ENCODE measurements around the gene IFT20. TPM values are rescaled to one million over a fixed set of nuclear protein-coding genes. Genes with fewer than 3 reads are reported as not detected.

The IFT20 gene
- total and polyA plus RNA-seq, 8 donors: 24.9 to 95.6 (median 50.2) TPM

- H3K4me3 ChIP-seq: no peak overlapping the region
- peak in 1 of 2 donors; percentile 16 for DNase-seq
- TF ChIP-seq CTCF (IDR thresholded peaks at IDR 0.05) (no peak), POLR2A (IDR thresholded peaks at IDR 0.05) (no peak), POLR2AphosphoS5 (IDR thresholded peaks at IDR 0.05) (no peak), EP300 (IDR thresholded peaks at IDR 0.05) (no peak)
- H3K9me3 ChIP-seq: no peaks in the 10 kb centered on the region
- H3K27ac ChIP-seq: peak overlapping the region; percentile 12 to 81 (median 68)
- peaks cover 36 to 63% (median 59%) of the 10 kb centered on the region in 4 donors for H3K36me3 ChIP-seq
- peaks cover 16 to 54% (median 26%) of the 10 kb centered on the region in 4 donors for H3K4me1 ChIP-seq
- 77 to 93% (median 85%) methylated on average over 9 of the region's 9 CpGs for WGBS, 5 donors
- intact Hi-C loops (cut with DNase I; ENCODE audit: low total_unique reads): no loop called here
- H3K27me3 ChIP-seq: no peaks in the 10 kb centered on the region
Observed at GRCh38 chr17:28327031-28327607, 8.2 kb downstream of the IFT20 start.

- Histone ChIP-seq H3K36me3 (peaks cover 31 to 53% (median 50%) of the 10 kb centered on the region in 4 donors), H3K27me3 (no peaks in the 10 kb centered on the region), H3K4me3 (no peak overlapping the region), H3K4me1 (peaks cover 15 to 58% (median 27%) of the 10 kb centered on the region in 4 donors), H3K27ac (peak overlapping the region; percentile 42 to 81 (median 68)), H3K9me3 (no peaks in the 10 kb centered on the region)
- no peak for TF ChIP-seq EP300 (IDR thresholded peaks at IDR 0.05)
- peak in 1 of 3 donors; percentile 36 for TF ChIP-seq POLR2AphosphoS5 (IDR thresholded peaks at IDR 0.05)
- DNase-seq: peak; percentile 52 to 84
- intact Hi-C loops (cut with DNase I; ENCODE audit: low total_unique reads): no loop called here
- WGBS, 5 donors: 31 to 61% (median 35%) methylated on average over 7 of the region's 7 CpGs
Observed at GRCh38 chr17:28326114-28326513, 9.2 kb downstream of the IFT20 start.

- intact Hi-C loops (cut with DNase I; ENCODE audit: low total_unique reads): no loop called here
- WGBS, 5 donors: 48 to 60% (median 53%) methylated on average over 5 of the region's 5 CpGs
- TF ChIP-seq CTCF (IDR thresholded peaks at IDR 0.05) (no peak), EP300 (IDR thresholded peaks at IDR 0.05) (no peak), POLR2AphosphoS5 (IDR thresholded peaks at IDR 0.05) (no peak)
- Histone ChIP-seq H3K36me3 (peaks cover 27 to 44% (median 41%) of the 10 kb centered on the region in 4 donors), H3K27ac (peak overlapping the region; percentile 41 to 81 (median 68)), H3K4me3 (no peak overlapping the region), H3K4me1 (peaks cover 19 to 67% (median 28%) of the 10 kb centered on the region in 4 donors), H3K9me3 (no peaks in the 10 kb centered on the region), H3K27me3 (no peaks in the 10 kb centered on the region)
- no peak for DNase-seq
Observed at GRCh38 chr17:28325211-28325610, 10.1 kb downstream of the IFT20 start.

- WGBS, 5 donors: 43 to 63% (median 52%) methylated on average over 3 of the region's 3 CpGs
- no peak for DNase-seq
- peaks cover 27 to 40% (median 37%) of the 10 kb centered on the region in 4 donors for H3K36me3 ChIP-seq
- no peak for TF ChIP-seq CTCF (IDR thresholded peaks at IDR 0.05)
- no peak for TF ChIP-seq POLR2A (IDR thresholded peaks at IDR 0.05)
- TF ChIP-seq POLR2AphosphoS5 (IDR thresholded peaks at IDR 0.05): no peak
- TF ChIP-seq EP300 (IDR thresholded peaks at IDR 0.05): no peak
- H3K4me3 ChIP-seq: no peak overlapping the region
- no peaks in the 10 kb centered on the region for H3K27me3 ChIP-seq
- H3K9me3 ChIP-seq: no peaks in the 10 kb centered on the region
- intact Hi-C loops (cut with DNase I; ENCODE audit: low total_unique reads): no loop called here
- H3K27ac ChIP-seq: peak overlapping the region; percentile 64 to 81 (median 68)
- peaks cover 24 to 72% (median 30%) of the 10 kb centered on the region in 4 donors for H3K4me1 ChIP-seq
Observed at GRCh38 chr17:28324781-28325180, 10.5 kb downstream of the IFT20 start.

GRCh38 chr17:28324267-28324745 is 11.0 kb downstream of the IFT20 start:
- Histone ChIP-seq H3K4me3 (no peak overlapping the region), H3K36me3 (peaks cover 23 to 35% (median 32%) of the 10 kb centered on the region in 4 donors), H3K9me3 (no peaks in the 10 kb centered on the region), H3K4me1 (peaks cover 25 to 76% (median 34%) of the 10 kb centered on the region in 4 donors), H3K27me3 (no peaks in the 10 kb centered on the region), H3K27ac (peak overlapping the region; percentile 64 to 81 (median 68))
- no peak for TF ChIP-seq EP300 (IDR thresholded peaks at IDR 0.05)
- no peak for TF ChIP-seq POLR2A (IDR thresholded peaks at IDR 0.05)
- peak in 1 of 3 donors; percentile 46 for TF ChIP-seq POLR2AphosphoS5 (IDR thresholded peaks at IDR 0.05)
- TF ChIP-seq CTCF (IDR thresholded peaks at IDR 0.05): no peak
- WGBS, 5 donors: 28 to 63% (median 50%) methylated on average over 5 of the region's 5 CpGs
- intact Hi-C loops (cut with DNase I; ENCODE audit: low total_unique reads): no loop called here
- peak in 1 of 2 donors; percentile 61 for DNase-seq

All from stomach (tissue), 9 donors.